ENCODE results near the gene MED16.

- no peak for TF ChIP-seq CTCF (conservative IDR thresholded peaks at IDR 0.05; ENCODE audit: low read length)
- no peak for TF ChIP-seq EZH2phosphoT487 (IDR thresholded peaks at IDR 0.05; ENCODE audit: borderline replicate concordance)
Measured at GRCh38 chr19:931860-932647, 39.1 kb upstream of the MED16 start.
